K562 (cell line): Measurements from ENCODE around the gene RAB7A. TPM values are rescaled to one million over a fixed set of nuclear protein-coding genes. Genes with fewer than 3 reads are reported as not detected.
A peak's percentile ranks its signal among the peaks of the same experiment; 100 is the strongest.

Experiments used
- ARHGAP35 ChIP-seq: fragments of 450-650 bp; IDR thresholded peaks from 2 replicates; pipeline ENCODE4 v1.6.1; 2018; ENCODE audit not compliant: partially characterized antibody
- ETV6 ChIP-seq, 3 experiments: fragments of 150-350 bp in 1 of 3; sonication (generic) in 1 of 3; formaldehyde crosslinking in 1 of 3; IDR thresholded peaks; 2 replicates each; pipeline versions ENCODE4 v1.6.1 to v1.8.0; 2014 to 2022; ENCODE audit warnings: borderline replicate concordance in 2 of 3, low read depth in 2 of 3, antibody characterized with exemption in 1 of 3, low read length in 1 of 3, mild to moderate bottlenecking in 1 of 3, missing genetic modification reagents in 1 of 3
- HMG20A ChIP-seq: fragments of 450-650 bp; formaldehyde crosslinking; conservative IDR thresholded peaks from 2 replicates; pipeline ENCODE4 v1.4.0; 2020; ENCODE audit warnings: mild to moderate bottlenecking, mixed read lengths
- NR2C2 ChIP-seq, 2 experiments: fragments of 200-800 bp in 1 of 2; sonication (Bioruptor generic) in 1 of 2; sonication (generic) in 1 of 2; formaldehyde crosslinking in 1 of 2; IDR thresholded peaks; 2 replicates each; pipeline versions ENCODE4 v1.6.1 to v1.8.0; 2016 to 2022; ENCODE audit warnings: mild to moderate bottlenecking in 1 of 2, missing compliant biosample characterization in 1 of 2, missing genetic modification characterization in 1 of 2, missing genetic modification reagents in 1 of 2
- PRMT5 ChIP-seq: sonication (generic); formaldehyde crosslinking; IDR thresholded peaks from 2 replicates; pipeline ENCODE4 v1.5.0; 2020; ENCODE audit warnings: missing genetic modification reagents
- PTRF ChIP-seq: fragments of 450-650 bp; IDR thresholded peaks from 2 replicates; pipeline ENCODE4 v1.6.1; 2016; ENCODE audit warnings: mild to moderate bottlenecking, missing genetic modification characterization, missing compliant biosample characterization
- RBM15 ChIP-seq: fragments of 200-400 bp; formaldehyde crosslinking; IDR thresholded peaks from 2 replicates; pipeline ENCODE4 v1.6.1; 2018; ENCODE audit warnings: mild to moderate bottlenecking, low read length, moderate library complexity; ENCODE audit not compliant: insufficient read depth
- TEAD4 ChIP-seq, 2 experiments: sonication (generic) in 1 of 2; formaldehyde crosslinking in 1 of 2; IDR thresholded peaks; 2 replicates each; pipeline versions ENCODE4 v1.6.1 to v1.8.0; 2012 to 2022; ENCODE audit warnings: borderline replicate concordance in 1 of 2, inconsistent platforms in 1 of 2, low read length in 1 of 2, mild to moderate bottlenecking in 1 of 2, missing genetic modification reagents in 1 of 2
- ZC3H8 ChIP-seq: fragments of 450-650 bp; IDR thresholded peaks from 2 replicates; pipeline ENCODE4 v1.6.1; 2017
- ZNF133 ChIP-seq: fragments of 250-450 bp; sonication (Bioruptor Pico); IDR thresholded peaks from 2 replicates; pipeline ENCODE4 v1.4.0; 2020; ENCODE audit warnings: mild to moderate bottlenecking
- polyA plus RNA-seq, 8 experiments: library from polyadenylated mRNA; depleted of rRNA in 4 of 8; stranded (reverse) in 5 of 8; unstranded in 3 of 8; fragments of >200 nt; fragmentation: Nextera tagmentation in 2 of 8; fragmentation: Illumina TruSeq in 1 of 8; extraction: Ambion mirVana in 2 of 8; extraction: Trizol in 1 of 8; gene quantifications; 2 replicates each; pipeline versions ENCODE4 v1.2.1 to v1.2.3, GENCODE V29; 2011 to 2014; ENCODE audit warnings: inconsistent platforms in 1 of 8, missing spikeins in 1 of 8
- total RNA-seq, 7 experiments: library from RNA; depleted of rRNA in 6 of 7; stranded (reverse); fragments of >200 nt in 6 of 7; fragmentation: Illumina TruSeq in 2 of 7; extraction: Trizol in 2 of 7; gene quantifications; 2 replicates each; pipeline versions ENCODE4 v1.2.1 to v1.2.3, GENCODE V29; 2011 to 2021; ENCODE audit warnings: low replicate concordance in 1 of 7
- TF ChIP-seq, protein P1 (sequence below), 2 experiments: fragments of 450-650 bp; IDR thresholded peaks; 2 replicates each; pipeline ENCODE4 v1.6.1; 2016; ENCODE audit warnings: mild to moderate bottlenecking in 2 of 2, borderline replicate concordance in 1 of 2, low read depth in 1 of 2, moderate library complexity in 1 of 2
- TF ChIP-seq, protein P2 (sequence below): fragments of 250-450 bp; sonication (Bioruptor Pico); IDR thresholded peaks from 2 replicates; pipeline ENCODE4 v1.5.1; 2021; ENCODE audit warnings: mild to moderate bottlenecking
- TF ChIP-seq, protein P3 (sequence below), 2 experiments: fragments of 250-450 bp in 1 of 2; fragments of 450-650 bp in 1 of 2; sonication (Bioruptor Pico) in 1 of 2; IDR thresholded peaks; 2 replicates each; pipeline versions ENCODE4 v1.6.1 to v1.8.0; 2016 to 2021; ENCODE audit warnings: mild to moderate bottlenecking in 2 of 2, moderate library complexity in 2 of 2, missing compliant biosample characterization in 1 of 2, missing genetic modification characterization in 1 of 2

RAB7A gene
- total and polyA plus RNA-seq, 9 of the 15 experiments (the other 6 are each of a cell fraction or from before 2014, with no cell fraction given), result 30.9 to 204 (median 72.8) TPM

DNA sequence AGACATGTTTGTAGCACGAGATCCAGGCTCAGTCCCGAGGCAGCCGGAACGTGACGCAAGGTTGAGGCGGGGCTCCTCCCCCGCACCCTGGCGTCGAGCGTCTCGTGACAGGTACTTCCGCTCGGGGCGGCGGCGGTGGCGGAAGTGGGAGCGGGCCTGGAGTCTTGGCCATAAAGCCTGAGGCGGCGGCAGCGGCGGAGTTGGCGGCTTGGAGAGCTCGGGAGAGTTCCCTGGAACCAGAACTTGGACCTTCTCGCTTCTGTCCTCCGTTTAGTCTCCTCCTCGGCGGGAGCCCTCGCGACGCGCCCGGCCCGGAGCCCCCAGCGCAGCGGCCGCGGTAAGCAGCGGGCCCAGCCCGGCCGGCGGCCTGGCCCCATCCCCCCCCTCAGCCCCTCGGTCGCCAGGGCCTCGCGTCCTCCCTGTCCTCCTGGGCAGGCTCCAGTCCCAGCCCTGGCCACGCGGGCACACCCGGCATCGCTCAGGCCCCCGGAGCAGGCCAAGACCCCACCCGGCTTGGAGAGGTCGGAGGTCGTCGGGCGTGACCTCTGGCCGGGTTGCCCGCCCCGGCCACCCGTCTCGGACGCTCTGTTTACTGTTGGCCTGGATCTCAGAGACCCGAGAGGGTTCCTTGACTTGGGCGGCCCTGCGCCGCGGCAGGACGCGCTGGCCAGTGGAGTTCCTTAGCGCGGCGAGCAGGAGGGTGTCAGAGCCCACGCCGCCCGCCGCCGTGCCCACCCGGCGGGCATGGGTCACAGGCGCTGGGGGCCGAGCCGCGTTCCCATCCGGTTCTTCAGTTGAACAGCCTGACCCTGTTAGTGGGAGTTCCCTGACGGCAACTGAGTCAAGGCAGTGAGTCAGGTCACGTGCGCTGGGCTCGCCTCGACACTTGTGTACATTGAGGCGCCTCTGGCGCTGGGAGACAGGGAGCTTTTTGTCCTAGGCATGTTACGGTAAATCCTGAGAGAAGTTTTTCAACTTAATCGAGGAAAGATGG, at the start of gene RAB7A (continued):
- peak in 1 of 2 experiments; percentile 37; a peak in 1 of 4 replicates for TF ChIP-seq ETV6 (IDR thresholded peaks at IDR 0.05; ENCODE audit: borderline replicate concordance in 1 of 2, low read depth in 2 of 2, low read length in 1 of 2)
- no peak for TF ChIP-seq ETV6 (CRISPR knock-in tag; IDR thresholded peaks at IDR 0.05; ENCODE audit: borderline replicate concordance)
- TF ChIP-seq, protein P1, sequence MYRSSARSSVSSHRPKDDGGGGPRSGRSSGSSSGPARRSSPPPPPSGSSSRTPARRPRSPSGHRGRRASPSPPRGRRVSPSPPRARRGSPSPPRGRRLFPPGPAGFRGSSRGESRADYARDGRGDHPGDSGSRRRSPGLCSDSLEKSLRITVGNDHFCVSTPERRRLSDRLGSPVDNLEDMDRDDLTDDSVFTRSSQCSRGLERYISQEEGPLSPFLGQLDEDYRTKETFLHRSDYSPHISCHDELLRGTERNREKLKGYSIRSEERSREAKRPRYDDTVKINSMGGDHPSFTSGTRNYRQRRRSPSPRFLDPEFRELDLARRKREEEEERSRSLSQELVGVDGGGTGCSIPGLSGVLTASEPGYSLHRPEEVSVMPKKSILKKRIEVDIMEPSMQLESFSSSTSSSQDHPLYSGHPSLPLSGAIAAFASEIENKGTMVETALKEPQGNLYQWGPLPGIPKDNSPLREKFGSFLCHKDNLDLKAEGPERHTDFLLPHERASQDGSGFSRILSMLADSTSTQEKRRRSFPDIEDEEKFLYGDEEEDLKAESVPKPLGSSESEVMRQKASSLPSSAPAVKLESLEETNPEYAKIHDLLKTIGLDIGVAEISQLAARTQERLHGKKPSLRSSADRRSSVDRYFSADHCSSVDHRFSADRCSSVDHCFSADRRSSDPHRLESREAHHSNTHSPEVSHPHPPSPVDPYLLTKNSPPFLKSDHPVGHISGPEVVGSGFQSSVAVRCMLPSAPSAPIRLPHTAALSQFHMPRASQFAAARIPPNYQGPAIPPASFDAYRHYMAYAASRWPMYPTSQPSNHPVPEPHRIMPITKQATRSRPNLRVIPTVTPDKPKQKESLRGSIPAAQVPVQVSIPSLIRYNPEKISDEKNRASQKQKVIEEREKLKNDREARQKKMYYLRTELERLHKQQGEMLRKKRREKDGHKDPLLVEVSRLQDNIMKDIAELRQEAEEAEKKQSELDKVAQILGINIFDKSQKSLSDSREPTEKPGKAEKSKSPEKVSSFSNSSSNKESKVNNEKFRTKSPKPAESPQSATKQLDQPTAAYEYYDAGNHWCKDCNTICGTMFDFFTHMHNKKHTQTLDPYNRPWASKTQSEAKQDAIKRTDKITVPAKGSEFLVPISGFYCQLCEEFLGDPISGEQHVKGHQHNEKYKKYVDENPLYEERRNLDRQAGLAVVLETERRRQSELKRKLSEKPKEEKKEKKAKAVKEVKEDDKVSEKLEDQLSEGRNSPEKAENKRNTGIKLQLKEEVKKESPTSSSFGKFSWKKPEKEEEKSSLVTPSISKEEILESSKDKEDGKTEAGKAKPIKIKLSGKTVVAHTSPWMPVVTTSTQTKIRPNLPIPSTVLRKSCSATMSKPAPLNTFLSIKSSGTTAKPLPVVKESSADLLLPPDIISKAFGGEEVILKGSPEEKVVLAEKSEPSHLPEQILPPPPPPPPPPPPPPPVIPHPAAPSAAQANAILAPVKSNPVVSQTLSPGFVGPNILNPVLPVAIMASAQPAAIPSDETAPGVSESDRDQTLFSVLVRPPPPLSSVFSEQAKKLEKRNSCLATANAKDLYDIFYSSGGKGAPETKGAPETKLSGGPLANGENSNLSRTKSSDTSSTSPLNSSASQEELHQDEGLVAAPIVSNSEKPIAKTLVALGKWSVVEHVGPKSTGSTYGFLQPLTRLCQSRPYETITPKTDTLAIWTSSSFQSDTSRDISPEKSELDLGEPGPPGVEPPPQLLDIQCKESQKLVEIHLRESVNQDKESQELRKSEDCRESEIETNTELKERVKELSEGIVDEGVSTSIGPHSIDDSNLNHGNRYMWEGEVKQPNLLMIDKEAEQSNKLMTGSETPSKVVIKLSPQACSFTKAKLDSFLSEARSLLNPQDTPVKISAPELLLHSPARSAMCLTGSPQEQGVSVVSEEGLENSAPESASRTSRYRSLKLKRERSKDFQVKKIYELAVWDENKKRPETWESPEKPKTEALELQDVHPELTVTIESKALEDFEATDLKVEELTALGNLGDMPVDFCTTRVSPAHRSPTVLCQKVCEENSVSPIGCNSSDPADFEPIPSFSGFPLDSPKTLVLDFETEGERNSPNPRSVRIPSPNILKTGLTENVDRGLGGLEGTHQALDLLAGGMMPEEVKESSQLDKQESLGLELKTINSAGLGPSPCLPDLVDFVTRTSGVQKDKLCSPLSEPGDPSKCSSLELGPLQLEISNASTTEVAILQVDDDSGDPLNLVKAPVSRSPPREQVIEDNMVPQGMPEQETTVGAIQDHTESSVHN (IDR thresholded peaks at IDR 0.05; ENCODE audit: borderline replicate concordance in 1 of 2, low read depth in 1 of 2), result peak in 1 of 2 experiments; percentile 89; a peak in 2 of 4 replicates
- TF ChIP-seq HMG20A (CRISPR knock-in tag), result no peak
- TF ChIP-seq ZC3H8, result no peak
- no peak for TF ChIP-seq PTRF (tag)
- peak; percentile 48; the same call in 1 of the 2 replicates for TF ChIP-seq TEAD4 (IDR thresholded peaks at IDR 0.05; ENCODE audit: low read length)
- TF ChIP-seq TEAD4 (CRISPR knock-in tag; IDR thresholded peaks at IDR 0.05; ENCODE audit: borderline replicate concordance), result no peak
- no peak for TF ChIP-seq ARHGAP35
- TF ChIP-seq, protein P2, sequence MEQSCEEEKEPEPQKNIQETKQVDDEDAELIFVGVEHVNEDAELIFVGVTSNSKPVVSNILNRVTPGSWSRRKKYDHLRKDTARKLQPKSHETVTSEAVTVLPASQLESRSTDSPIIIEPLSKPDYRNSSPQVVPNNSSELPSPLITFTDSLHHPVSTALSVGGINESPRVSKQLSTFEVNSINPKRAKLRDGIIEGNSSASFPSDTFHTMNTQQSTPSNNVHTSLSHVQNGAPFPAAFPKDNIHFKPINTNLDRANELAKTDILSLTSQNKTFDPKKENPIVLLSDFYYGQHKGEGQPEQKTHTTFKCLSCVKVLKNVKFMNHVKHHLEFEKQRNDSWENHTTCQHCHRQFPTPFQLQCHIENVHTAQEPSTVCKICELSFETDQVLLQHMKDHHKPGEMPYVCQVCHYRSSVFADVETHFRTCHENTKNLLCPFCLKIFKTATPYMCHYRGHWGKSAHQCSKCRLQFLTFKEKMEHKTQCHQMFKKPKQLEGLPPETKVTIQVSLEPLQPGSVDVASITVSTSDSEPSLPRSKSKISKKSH (CRISPR knock-in tag), result no peak
- no peak for TF ChIP-seq RBM15
- TF ChIP-seq NR2C2 (CRISPR knock-in tag; IDR thresholded peaks at IDR 0.05), result 0 out of 2 replicates have a peak, but pooled peaks have one; percentile 53
- peak; percentile 96 for TF ChIP-seq NR2C2 (tag; IDR thresholded peaks at IDR 0.05)
- TF ChIP-seq, protein P3, sequence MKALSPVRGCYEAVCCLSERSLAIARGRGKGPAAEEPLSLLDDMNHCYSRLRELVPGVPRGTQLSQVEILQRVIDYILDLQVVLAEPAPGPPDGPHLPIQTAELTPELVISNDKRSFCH (CRISPR knock-in tag; IDR thresholded peaks at IDR 0.05), result no peak
- TF ChIP-seq, protein P3 (tag; IDR thresholded peaks at IDR 0.05), result no peak; the same call in 1 of the 2 replicates
- TF ChIP-seq ZNF133 (CRISPR knock-in tag), result no peak
- no peak for TF ChIP-seq PRMT5 (CRISPR knock-in tag)
